Measurements from ENCODE around the gene CACNA2D3. TPM values are rescaled to one million over a fixed set of nuclear protein-coding genes. Genes with fewer than 3 reads are reported as not detected.

The CACNA2D3 gene
- total RNA-seq, 6 donors from 2014 or later, result 2.9 to 16.8 (median 4.9) TPM

GRCh38 chr3:54713455-54713854 lies 591.1 kb downstream of the CACNA2D3 start:
- Histone ChIP-seq H3K27ac (no peak overlapping the region), H3K4me3 (no peak overlapping the region), H3K27me3 (no peaks in the 10 kb centered on the region), H3K4me1 (no peaks in the 10 kb centered on the region), H3K9me3 (no peaks in the 10 kb centered on the region), H3K36me3 (no peaks in the 10 kb centered on the region)
- no peak for ATAC-seq (ENCODE audit: low FRiP score in 2 of 2)
- no peak for DNase-seq
- WGBS, 2 donors, result 40 to 43% methylated on average over 3 of the region's 3 CpGs
- no peak for TF ChIP-seq EP300 (IDR thresholded peaks at IDR 0.05)
- TF ChIP-seq, protein P1, sequence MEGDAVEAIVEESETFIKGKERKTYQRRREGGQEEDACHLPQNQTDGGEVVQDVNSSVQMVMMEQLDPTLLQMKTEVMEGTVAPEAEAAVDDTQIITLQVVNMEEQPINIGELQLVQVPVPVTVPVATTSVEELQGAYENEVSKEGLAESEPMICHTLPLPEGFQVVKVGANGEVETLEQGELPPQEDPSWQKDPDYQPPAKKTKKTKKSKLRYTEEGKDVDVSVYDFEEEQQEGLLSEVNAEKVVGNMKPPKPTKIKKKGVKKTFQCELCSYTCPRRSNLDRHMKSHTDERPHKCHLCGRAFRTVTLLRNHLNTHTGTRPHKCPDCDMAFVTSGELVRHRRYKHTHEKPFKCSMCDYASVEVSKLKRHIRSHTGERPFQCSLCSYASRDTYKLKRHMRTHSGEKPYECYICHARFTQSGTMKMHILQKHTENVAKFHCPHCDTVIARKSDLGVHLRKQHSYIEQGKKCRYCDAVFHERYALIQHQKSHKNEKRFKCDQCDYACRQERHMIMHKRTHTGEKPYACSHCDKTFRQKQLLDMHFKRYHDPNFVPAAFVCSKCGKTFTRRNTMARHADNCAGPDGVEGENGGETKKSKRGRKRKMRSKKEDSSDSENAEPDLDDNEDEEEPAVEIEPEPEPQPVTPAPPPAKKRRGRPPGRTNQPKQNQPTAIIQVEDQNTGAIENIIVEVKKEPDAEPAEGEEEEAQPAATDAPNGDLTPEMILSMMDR (IDR thresholded peaks at IDR 0.05), result no peak
- TF ChIP-seq POLR2A (IDR thresholded peaks at IDR 0.05), result no peak
- TF ChIP-seq POLR2AphosphoS5 (IDR thresholded peaks at IDR 0.05), result no peak

DNA sequence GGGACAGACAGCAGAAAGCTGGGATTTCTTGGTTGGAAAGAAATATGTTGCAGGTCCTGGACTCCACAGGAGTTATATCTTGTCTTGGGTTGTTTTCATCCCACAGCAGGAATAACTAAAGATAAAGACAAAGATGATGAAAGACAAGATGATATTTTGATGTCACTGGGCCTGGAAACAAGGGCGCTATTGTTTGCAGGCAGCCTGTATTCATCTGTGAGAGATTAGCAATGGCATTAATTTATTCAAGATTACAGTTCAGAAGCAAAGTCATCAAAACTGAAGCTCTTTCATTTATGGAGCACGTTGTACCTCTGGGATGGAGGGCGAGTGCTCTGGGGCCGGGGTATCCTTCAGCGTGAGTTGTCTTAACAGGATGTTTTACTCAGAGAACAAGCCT lies 591.7 kb downstream of the CACNA2D3 start:
- ATAC-seq (ENCODE audit: low FRiP score in 2 of 2) (no peak), DNase-seq (no peak)
- 92 to 93% methylated on average over 5 of the region's 5 CpGs for WGBS, 2 donors
- H3K4me3 ChIP-seq, result no peak overlapping the region
- no peaks in the 10 kb centered on the region for H3K36me3 ChIP-seq
- no peaks in the 10 kb centered on the region for H3K4me1 ChIP-seq
- H3K27ac ChIP-seq, result no peak overlapping the region
- no peaks in the 10 kb centered on the region for H3K9me3 ChIP-seq
- no peak for TF ChIP-seq POLR2AphosphoS5 (IDR thresholded peaks at IDR 0.05)
- TF ChIP-seq, protein P1 (IDR thresholded peaks at IDR 0.05), result no peak
- TF ChIP-seq EP300 (IDR thresholded peaks at IDR 0.05), result no peak
- TF ChIP-seq POLR2A (IDR thresholded peaks at IDR 0.05), result no peak
- H3K27me3 ChIP-seq, result no peaks in the 10 kb centered on the region

DNA sequence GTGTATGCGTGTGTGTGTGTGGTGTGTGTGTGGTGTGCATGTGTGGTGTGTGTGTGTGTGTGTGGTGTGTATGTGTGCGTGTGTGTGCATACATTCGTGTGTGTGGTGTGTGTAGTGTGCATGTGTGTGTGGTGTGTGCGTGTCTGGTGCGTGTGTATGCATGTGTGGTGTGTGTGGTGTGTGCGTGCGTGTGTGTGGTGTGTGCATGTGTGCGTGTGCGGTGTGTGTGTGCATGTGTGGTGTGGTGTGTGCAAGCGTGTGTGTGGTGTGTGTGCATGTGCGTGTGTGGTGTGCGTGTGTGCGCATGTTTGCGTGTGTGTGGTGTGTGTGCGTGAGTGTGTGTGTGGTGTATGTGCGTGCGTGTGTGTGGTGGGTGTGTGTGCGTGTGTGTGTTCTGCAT lies 595.2 kb downstream of the CACNA2D3 start:
- 91 to 94% methylated on average over 18 of the region's 18 CpGs for WGBS, 2 donors
- peak in 1 of 2 donors; percentile 72 for ATAC-seq (ENCODE audit: low FRiP score in 2 of 2)

DNA sequence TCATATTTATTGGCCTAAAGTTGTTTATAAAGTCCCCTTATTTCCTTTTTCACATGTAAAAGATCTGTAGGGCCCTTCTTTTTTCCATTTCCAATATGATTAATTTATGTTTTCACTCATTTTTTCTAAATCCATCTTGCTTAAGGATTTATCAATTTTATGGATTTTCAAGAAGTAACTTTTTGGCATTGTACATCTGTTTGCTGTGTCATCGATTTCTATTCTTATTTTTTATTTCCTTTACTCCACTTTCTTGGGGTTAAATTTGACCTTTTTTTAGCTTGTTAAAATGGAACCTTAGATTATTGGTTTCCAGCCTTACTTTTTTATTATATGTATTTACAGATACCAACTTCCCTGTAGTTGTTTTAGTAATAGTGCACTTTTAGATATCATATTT lies 597.6 kb downstream of the CACNA2D3 start:
- H3K9me3 ChIP-seq, result no peaks in the 10 kb centered on the region
- no peaks in the 10 kb centered on the region for H3K36me3 ChIP-seq
- no peak for TF ChIP-seq POLR2A (IDR thresholded peaks at IDR 0.05)
- TF ChIP-seq, protein P1 (IDR thresholded peaks at IDR 0.05), result no peak
- no peak for TF ChIP-seq EP300 (IDR thresholded peaks at IDR 0.05)
- TF ChIP-seq POLR2AphosphoS5 (IDR thresholded peaks at IDR 0.05), result no peak
- H3K4me1 ChIP-seq, result no peaks in the 10 kb centered on the region
- ATAC-seq (ENCODE audit: low FRiP score in 2 of 2) (no peak), DNase-seq (no peak)
- H3K27ac ChIP-seq, result no peak overlapping the region
- H3K27me3 ChIP-seq, result no peaks in the 10 kb centered on the region
- H3K4me3 ChIP-seq, result no peak overlapping the region
- WGBS, 2 donors, result 93 to 96% methylated on average over 1 of the region's 1 CpG

More for the DNA sequence above, 595.2 kb downstream of the CACNA2D3 start:
- Histone ChIP-seq H3K4me1 (no peaks in the 10 kb centered on the region), H3K9me3 (no peaks in the 10 kb centered on the region), H3K27ac (no peak overlapping the region), H3K4me3 (no peak overlapping the region), H3K27me3 (no peaks in the 10 kb centered on the region), H3K36me3 (no peaks in the 10 kb centered on the region)
- no peak for TF ChIP-seq EP300 (IDR thresholded peaks at IDR 0.05)
- TF ChIP-seq POLR2AphosphoS5 (IDR thresholded peaks at IDR 0.05), result no peak
- TF ChIP-seq, protein P1 (IDR thresholded peaks at IDR 0.05), result no peak
- TF ChIP-seq POLR2A (IDR thresholded peaks at IDR 0.05), result no peak
- DNase-seq, result peak in 1 of 2 donors; percentile 34

DNA sequence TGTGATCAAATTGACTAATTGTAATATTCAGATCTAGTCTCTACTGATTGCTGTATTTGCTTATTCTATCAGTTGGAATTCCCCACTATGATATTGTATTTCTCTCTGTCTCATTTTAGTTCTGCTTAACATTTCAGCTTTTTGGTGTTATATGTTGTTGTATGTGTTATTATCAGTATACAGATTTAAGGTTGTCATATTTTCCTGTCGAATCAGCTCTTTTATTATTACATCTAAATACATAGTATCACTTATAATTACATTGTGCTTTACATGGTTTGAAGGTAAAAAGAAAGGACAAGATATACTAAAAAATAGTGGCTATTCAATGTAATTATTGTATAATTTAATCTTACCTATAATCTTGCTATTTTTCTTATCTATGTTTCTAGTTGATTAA lies 598.3 kb downstream of the CACNA2D3 start:
- no peaks in the 10 kb centered on the region for H3K36me3 ChIP-seq
- 92 to 95% methylated on average over 1 of the region's 1 CpG for WGBS, 2 donors
- TF ChIP-seq POLR2A (IDR thresholded peaks at IDR 0.05) (no peak), EP300 (IDR thresholded peaks at IDR 0.05) (no peak), POLR2AphosphoS5 (IDR thresholded peaks at IDR 0.05) (no peak)
- TF ChIP-seq, protein P1 (IDR thresholded peaks at IDR 0.05), result no peak
- no peak overlapping the region for H3K4me3 ChIP-seq
- no peaks in the 10 kb centered on the region for H3K4me1 ChIP-seq
- no peaks in the 10 kb centered on the region for H3K9me3 ChIP-seq
- H3K27me3 ChIP-seq, result no peaks in the 10 kb centered on the region
- no peak overlapping the region for H3K27ac ChIP-seq
- no peak for ATAC-seq (ENCODE audit: low FRiP score in 2 of 2)
- no peak for DNase-seq

Data from upper lobe of left lung (tissue), 6 donors.